Right cardiac atrium (tissue), 5 donors: ENCODE data around the gene CASK. TPM values are rescaled to one million over a fixed set of nuclear protein-coding genes. Genes with fewer than 3 reads are reported as not detected.

ENCODE experiments used
- ATAC-seq, 2 donors: fragments of 200-7000 bp; cut with Tn5 transposase; one replicate each; pipeline versions ENCODE4 v1.8.0 to v1.9.1; 2020; ENCODE audit warnings: moderate library complexity in 2 of 2, mild to moderate bottlenecking in 1 of 2
- DNase-seq, 3 donors: peaks; one replicate each; pipeline ENCODE4 v3.0.0-alpha.2; 2020
- H3K27ac ChIP-seq: one replicate; pipeline ENCODE4 v1.5.1; 2013; ENCODE audit warnings: mild to moderate bottlenecking, low read length, control low read depth, moderate library complexity
- H3K27me3 ChIP-seq: one replicate; pipeline ENCODE4 v1.6.1; 2013; ENCODE audit not compliant: control insufficient read depth, insufficient read depth
- H3K4me1 ChIP-seq: one replicate; pipeline ENCODE4 v1.6.1; 2013; ENCODE audit warnings: low read length; ENCODE audit not compliant: control insufficient read depth, insufficient read depth
- H3K4me3 ChIP-seq: one replicate; pipeline ENCODE4 v1.5.1; 2013; ENCODE audit warnings: low read length, control low read depth
- H3K9me3 ChIP-seq: one replicate; pipeline ENCODE4 v1.6.1; 2013; ENCODE audit warnings: low read length; ENCODE audit not compliant: control insufficient read depth
- WGBS: extraction: QIAGEN DNeasy Blood & Tissue Kit; methylation state at CpG from one replicate; pipeline ENCODE4 v1.1.7; 2013; 5-methylcytosine and 5-hydroxymethylcytosine counted together
- intact Hi-C, 4 donors: fragments of 100-400 bp; cut with DNase I; formaldehyde crosslinking; loops; one replicate each; pipeline versions ENCODE4 v1.11.0 to v1.14.0; 2022 to 2023
- polyA plus RNA-seq: library from polyadenylated mRNA; stranded (reverse); fragments of 200-250 nt; gene quantifications from one replicate; pipeline ENCODE4 v1.2.3, GENCODE V29; 2013
- total RNA-seq, 4 donors: library from RNA; stranded (reverse); fragmentation: NEBNext Ultra II Directional; extraction: Animal tissue kit (Norgen Biotek cat#: 25700); gene quantifications; one replicate each; pipeline ENCODE4 v1.2.1, GENCODE V29; 2021
- donor health status: healthy with polysubstance abuse.
- donor health status: DM: no; HTN: yes; CAD: no.
- donor health status: DM: no; HTN: no; CAD: no.
- donor health status: DM: no; HTN: yes; CAD: no; lungs with severe emphysema.
- donor health status: DM: yes; HTN: yes; CAD: no.

The CASK gene
- total and polyA plus RNA-seq, 5 donors, result 3.3 to 17.5 (median 16.8) TPM

- no peak for ATAC-seq
- H3K4me3 ChIP-seq, result no peak overlapping the region
- intact Hi-C loops, result no loop called here
- no peaks in the 10 kb centered on the region for H3K27me3 ChIP-seq
- H3K4me1 ChIP-seq, result peaks cover 2% of the 10 kb centered on the region
- no peak for DNase-seq
- no peak overlapping the region for H3K27ac ChIP-seq
- 72% methylated on average over 2 of the region's 2 CpGs for WGBS
- no peaks in the 10 kb centered on the region for H3K9me3 ChIP-seq
Measured at GRCh38 chrX:41825796-41826195, 97.6 kb downstream of the CASK start.

- H3K4me1 ChIP-seq, result peaks cover 2% of the 10 kb centered on the region
- ATAC-seq, result no peak
- intact Hi-C loops, result no loop called here
- no peaks in the 10 kb centered on the region for H3K9me3 ChIP-seq
- H3K27me3 ChIP-seq, result no peaks in the 10 kb centered on the region
- 54% methylated on average over 3 of the region's 3 CpGs for WGBS
- no peak overlapping the region for H3K27ac ChIP-seq
- no peak overlapping the region for H3K4me3 ChIP-seq
- DNase-seq, result no peak
Measured at GRCh38 chrX:41824551-41824950, 98.8 kb downstream of the CASK start.

DNA sequence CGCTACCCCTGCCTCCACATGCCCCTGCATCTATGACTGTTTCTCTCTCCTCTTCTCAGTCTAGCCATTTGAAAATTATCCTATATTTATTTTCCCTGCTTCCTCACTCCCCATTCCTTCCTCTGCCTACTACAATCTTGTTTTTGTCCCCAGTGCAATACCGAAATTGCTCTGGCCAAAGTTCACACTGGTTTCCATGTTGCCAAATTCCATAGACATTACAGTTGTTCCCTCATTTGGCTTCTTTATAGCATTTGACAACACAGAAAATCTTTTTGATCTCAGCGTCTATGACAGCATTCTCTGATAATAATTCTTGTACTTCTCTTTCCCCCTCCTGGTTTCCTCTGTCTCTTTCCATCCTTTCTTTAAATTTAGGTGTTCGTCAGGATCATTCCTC is 100.0 kb downstream of the CASK start:
- Histone ChIP-seq H3K9me3 (no peaks in the 10 kb centered on the region), H3K4me3 (no peak overlapping the region), H3K4me1 (peaks cover 2% of the 10 kb centered on the region), H3K27me3 (no peaks in the 10 kb centered on the region), H3K27ac (no peak overlapping the region)
- WGBS, result 52% methylated on average over 3 of the region's 4 CpGs
- DNase-seq (no peak), ATAC-seq (no peak)
- intact Hi-C loops, result no loop called here

GRCh38 chrX:41822892-41823291 is 100.5 kb downstream of the CASK start:
- peaks cover 2% of the 10 kb centered on the region for H3K4me1 ChIP-seq
- no peak for DNase-seq

DNA sequence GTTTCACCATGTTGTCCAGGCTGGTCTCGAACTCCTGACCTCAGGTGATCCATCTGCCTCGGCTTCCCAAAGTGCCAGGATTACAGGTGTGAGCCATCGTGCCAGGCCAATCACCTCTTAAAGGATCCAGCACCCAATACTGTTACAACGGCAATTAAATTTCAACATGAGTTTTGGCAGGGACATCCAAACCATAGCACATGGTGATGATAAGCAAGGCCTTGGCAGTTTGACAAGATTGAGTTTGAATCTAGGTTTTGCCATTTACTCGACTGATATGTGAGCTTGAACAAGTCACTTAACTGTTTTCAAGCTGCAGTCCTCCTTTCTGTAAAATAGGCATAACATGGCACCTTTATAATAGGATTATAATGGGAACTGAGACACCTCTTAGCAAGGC is 115.3 kb downstream of the CASK start:
- Histone ChIP-seq H3K4me3 (no peak overlapping the region), H3K27ac (no peak overlapping the region), H3K9me3 (no peaks in the 10 kb centered on the region), H3K27me3 (no peaks in the 10 kb centered on the region), H3K4me1 (no peaks in the 10 kb centered on the region)
- DNase-seq (no peak), ATAC-seq (no peak)
- WGBS, result 70% methylated on average over 5 of the region's 5 CpGs
- intact Hi-C loops, result loop anchor here in 1 of 4 donors (10.0 kb wide), 1 partner anchor 1747 kb away; no protein-coding TSS in a partner anchor

More at GRCh38 chrX:41822892-41823291, 100.5 kb downstream of the CASK start:
- 70% methylated on average over 2 of the region's 2 CpGs for WGBS
- Histone ChIP-seq H3K27ac (no peak overlapping the region), H3K9me3 (no peaks in the 10 kb centered on the region), H3K4me3 (no peak overlapping the region), H3K27me3 (no peaks in the 10 kb centered on the region)
- no peak for ATAC-seq
- intact Hi-C loops, result no loop called here

GRCh38 chrX:41802958-41803357 is 120.4 kb downstream of the CASK start:
- Histone ChIP-seq H3K27me3 (no peaks in the 10 kb centered on the region), H3K9me3 (no peaks in the 10 kb centered on the region), H3K27ac (no peak overlapping the region), H3K4me3 (no peak overlapping the region), H3K4me1 (peaks cover 1% of the 10 kb centered on the region)
- intact Hi-C loops, result loop anchor here in 1 of 4 donors (10.0 kb wide), 1 partner anchor 1752 kb away; no protein-coding TSS in a partner anchor
- WGBS, result 79% methylated on average over 6 of the region's 6 CpGs
- ATAC-seq (no peak), DNase-seq (no peak)

DNA sequence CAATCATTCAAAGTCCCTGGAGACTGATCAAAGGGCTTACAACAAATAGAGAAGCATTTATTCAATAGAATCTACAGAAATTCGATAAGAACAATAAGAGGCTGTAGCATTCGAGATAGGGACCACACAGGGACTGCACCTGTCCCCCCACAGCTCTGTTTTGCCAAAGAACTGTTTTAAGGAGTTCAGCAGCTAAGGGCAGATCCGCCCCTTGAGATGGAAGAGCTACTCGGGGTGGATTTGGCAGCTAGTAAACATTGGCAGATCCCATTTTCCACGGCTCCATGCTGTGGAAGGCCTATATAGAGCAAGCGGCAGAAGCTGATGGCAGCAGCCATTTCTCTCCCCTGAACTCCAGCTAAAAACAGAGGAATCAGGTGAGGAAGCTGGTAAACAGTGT is 123.7 kb downstream of the CASK start:
- intact Hi-C loops, result loop anchor here in 1 of 4 donors (10.0 kb wide), 1 partner anchor 1755 kb away; no protein-coding TSS in a partner anchor
- H3K4me3 ChIP-seq, result no peak overlapping the region

DNA sequence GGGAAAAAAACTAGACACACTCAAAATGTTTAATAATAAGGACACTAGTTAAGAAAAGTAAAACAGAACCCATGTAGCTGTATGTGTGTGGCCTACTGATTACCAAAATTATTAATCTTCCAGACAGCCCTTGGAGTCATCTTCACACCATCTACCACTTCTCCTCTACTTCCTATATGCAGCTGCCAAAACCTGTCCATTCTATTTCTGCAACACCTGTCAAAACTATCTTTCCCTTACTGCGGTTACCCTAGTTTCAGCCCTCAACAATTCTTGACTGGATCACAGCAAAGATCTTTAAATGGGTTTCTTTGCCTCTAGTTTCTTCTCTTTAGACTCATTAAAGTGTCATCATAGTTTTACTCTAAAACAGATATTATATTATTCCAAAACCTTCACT is 126.8 kb downstream of the CASK start:
- Histone ChIP-seq H3K4me3 (no peak overlapping the region), H3K9me3 (no peaks in the 10 kb centered on the region), H3K4me1 (peaks cover 1% of the 10 kb centered on the region), H3K27me3 (no peaks in the 10 kb centered on the region), H3K27ac (no peak overlapping the region)
- 80% methylated on average over 1 of the region's 1 CpG for WGBS
- ATAC-seq (no peak), DNase-seq (no peak)
- intact Hi-C loops, result no loop called here

More for the DNA sequence above, 123.7 kb downstream of the CASK start:
- H3K4me1 ChIP-seq, result peaks cover 1% of the 10 kb centered on the region
- DNase-seq, result no peak
- ATAC-seq, result no peak
- 75% methylated on average over 6 of the region's 6 CpGs for WGBS
- no peaks in the 10 kb centered on the region for H3K27me3 ChIP-seq
- H3K9me3 ChIP-seq, result no peaks in the 10 kb centered on the region
- no peak overlapping the region for H3K27ac ChIP-seq

DNA sequence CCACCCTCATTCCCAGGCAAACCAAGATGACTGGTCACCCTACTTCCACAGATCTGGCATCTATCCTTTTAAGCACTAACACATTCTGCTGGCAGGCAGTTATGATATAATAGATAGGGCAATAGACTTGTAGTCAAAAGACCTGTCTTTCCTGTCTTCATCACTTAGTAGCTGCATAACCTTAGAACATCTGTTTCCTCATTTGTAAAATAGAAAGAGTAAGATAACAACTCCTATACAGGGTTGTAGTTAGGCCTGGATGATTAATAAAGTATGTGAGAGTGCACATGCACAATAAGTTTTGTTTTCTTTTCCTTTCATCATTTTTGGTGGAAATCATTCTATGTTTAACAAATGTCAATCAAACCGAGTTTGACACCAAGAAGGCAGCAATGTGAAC is 127.3 kb downstream of the CASK start:
- Histone ChIP-seq H3K4me1 (peaks cover 1% of the 10 kb centered on the region), H3K9me3 (no peaks in the 10 kb centered on the region), H3K27me3 (no peaks in the 10 kb centered on the region), H3K27ac (no peak overlapping the region), H3K4me3 (no peak overlapping the region)
- intact Hi-C loops, result no loop called here
- DNase-seq, result no peak
- 88% methylated on average over 1 of the region's 1 CpG for WGBS
- no peak for ATAC-seq

DNA sequence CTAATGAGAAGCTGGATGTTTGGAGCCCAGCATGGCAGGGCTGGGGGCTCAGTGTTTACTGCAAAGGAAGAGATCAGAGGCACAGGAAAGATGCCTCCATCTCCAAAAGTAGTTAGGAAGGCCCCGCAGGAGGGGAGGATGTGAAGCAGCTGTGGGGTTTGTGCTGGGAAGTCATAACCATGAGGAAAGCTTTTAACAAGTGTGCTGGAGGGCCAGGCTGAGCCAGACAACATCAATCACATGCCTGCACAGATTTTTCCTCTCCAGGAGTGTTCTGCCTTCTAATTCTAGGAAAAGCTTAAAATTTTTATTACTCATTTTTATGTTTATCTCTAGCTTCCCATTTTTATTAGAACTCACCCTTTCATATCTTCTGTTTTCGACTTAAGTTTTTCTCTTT is 134.0 kb downstream of the CASK start:
- WGBS, result 58% methylated on average over 2 of the region's 2 CpGs
- DNase-seq (no peak), ATAC-seq (no peak)
- Histone ChIP-seq H3K4me3 (no peak overlapping the region), H3K9me3 (no peaks in the 10 kb centered on the region), H3K27ac (no peak overlapping the region), H3K4me1 (no peaks in the 10 kb centered on the region), H3K27me3 (no peaks in the 10 kb centered on the region)
- intact Hi-C loops, result no loop called here

GRCh38 chrX:41785685-41786084 is 137.7 kb downstream of the CASK start:
- Histone ChIP-seq H3K4me1 (no peaks in the 10 kb centered on the region), H3K9me3 (no peaks in the 10 kb centered on the region), H3K4me3 (no peak overlapping the region), H3K27ac (no peak overlapping the region), H3K27me3 (no peaks in the 10 kb centered on the region)
- DNase-seq (no peak), ATAC-seq (no peak)
- intact Hi-C loops, result no loop called here
- WGBS, result 59% methylated on average over 2 of the region's 2 CpGs

GRCh38 chrX:41781500-41781899 is 141.9 kb downstream of the CASK start:
- H3K27ac ChIP-seq, result no peak overlapping the region
- no peaks in the 10 kb centered on the region for H3K4me1 ChIP-seq
- no peak overlapping the region for H3K4me3 ChIP-seq
- intact Hi-C loops, result loop anchor here in 1 of 4 donors (5.0 kb wide), 1 partner anchor 1776 kb away; no protein-coding TSS in a partner anchor
- H3K9me3 ChIP-seq, result no peaks in the 10 kb centered on the region
- 8% methylated on average over 2 of the region's 2 CpGs for WGBS
- ATAC-seq (no peak), DNase-seq (no peak)
- no peaks in the 10 kb centered on the region for H3K27me3 ChIP-seq
